Astrocyte (in vitro differentiated cells and primary cell): ENCODE data around the gene TMSB10. TPM values are rescaled to one million over a fixed set of nuclear protein-coding genes. Genes with fewer than 3 reads are reported as not detected.

Source experiments
- DNase-seq: peaks from one replicate; pipeline ENCODE4 v3.0.0-alpha.2; 2010; ENCODE audit warnings: low read depth
- FAIRE-seq: peaks from 2 replicates; lab custom pipeline; 2011; peaks lifted over from hg19 to GRCh38; lab: Jason Lieb, UNC
- H2AFZ ChIP-seq: 2 replicates; pipeline ENCODE4 v1.6.0; 2012; ENCODE audit warnings: low read depth, low read length, inconsistent platforms
- H3K27ac ChIP-seq: 2 replicates; pipeline ENCODE4 v1.5.1; 2011; ENCODE audit warnings: low read depth, low read length, inconsistent platforms
- H3K27me3 ChIP-seq: 2 replicates; pipeline ENCODE4 v1.6.0; 2011; ENCODE audit warnings: low read length, inconsistent platforms; ENCODE audit not compliant: insufficient read depth
- H3K36me3 ChIP-seq: 2 replicates; pipeline ENCODE4 v1.5.1; 2011; ENCODE audit warnings: low read length, inconsistent platforms; ENCODE audit not compliant: insufficient read depth
- H3K4me1 ChIP-seq: 2 replicates; pipeline ENCODE4 v1.5.1; 2011; ENCODE audit warnings: low read length, inconsistent platforms; ENCODE audit not compliant: insufficient read depth
- H3K4me2 ChIP-seq: 2 replicates; pipeline ENCODE4 v1.6.0; 2012; ENCODE audit warnings: low read length, inconsistent platforms
- H3K4me3 ChIP-seq: 2 replicates; pipeline ENCODE4 v1.5.1; 2011; ENCODE audit warnings: low read depth, mild to moderate bottlenecking, low read length, inconsistent platforms; ENCODE audit not compliant: insufficient read depth
- H3K79me2 ChIP-seq: 2 replicates; pipeline ENCODE4 v1.6.0; 2012; ENCODE audit warnings: mild to moderate bottlenecking, low read length, inconsistent platforms; ENCODE audit not compliant: insufficient read depth
- H3K9ac ChIP-seq: 2 replicates; pipeline ENCODE4 v1.6.0; 2012; ENCODE audit warnings: mild to moderate bottlenecking, low read length, inconsistent platforms
- H3K9me3 ChIP-seq: 2 replicates; pipeline ENCODE4 v1.5.1; 2012; ENCODE audit warnings: low read depth, mild to moderate bottlenecking, low read length, inconsistent platforms; ENCODE audit not compliant: insufficient read depth
- H4K20me1 ChIP-seq: 2 replicates; pipeline ENCODE4 v1.6.0; 2012; ENCODE audit warnings: low read length, inconsistent platforms; ENCODE audit not compliant: insufficient read depth
- H3K27ac Mint-ChIP-seq: one replicate; pipeline ENCODE4 v1.8.0; 2021; ENCODE audit warnings: mild to moderate bottlenecking, mixed read lengths; ENCODE audit not compliant: unreplicated experiment
- H3K27me3 Mint-ChIP-seq: one replicate; pipeline ENCODE4 v1.8.0; 2021; ENCODE audit warnings: low read depth, mixed read lengths; ENCODE audit not compliant: unreplicated experiment
- H3K36me3 Mint-ChIP-seq: one replicate; pipeline ENCODE4 v1.8.0; 2021; ENCODE audit warnings: low read depth, mixed read lengths; ENCODE audit not compliant: unreplicated experiment
- H3K4me1 Mint-ChIP-seq: one replicate; pipeline ENCODE4 v1.8.0; 2021; ENCODE audit warnings: low read depth, mixed read lengths; ENCODE audit not compliant: unreplicated experiment
- H3K4me3 Mint-ChIP-seq: one replicate; pipeline ENCODE4 v1.8.0; 2021; ENCODE audit warnings: mild to moderate bottlenecking, moderate library complexity, mixed read lengths; ENCODE audit not compliant: unreplicated experiment
- H3K9me3 Mint-ChIP-seq: one replicate; pipeline ENCODE4 v1.8.0; 2021; ENCODE audit warnings: mild to moderate bottlenecking, mixed read lengths; ENCODE audit not compliant: unreplicated experiment
- EZH2 ChIP-seq: IDR thresholded peaks from 2 replicates; pipeline ENCODE4 v1.6.1; 2012; ENCODE audit warnings: mild to moderate bottlenecking, low read length, inconsistent platforms; ENCODE audit not compliant: insufficient read depth
- total RNA-seq: library from RNA; stranded (reverse); gene quantifications from 2 replicates; pipeline ENCODE4 v1.2.1, GENCODE V29; 2021
- TF ChIP-seq, protein P1 (sequence below): IDR thresholded peaks from 2 replicates; pipeline ENCODE4 v1.5.1; 2011; ENCODE audit warnings: low read depth, mild to moderate bottlenecking, inconsistent platforms, low read length, moderate library complexity; ENCODE audit not compliant: insufficient read depth

The TMSB10 gene
- total RNA-seq, 1 donor from 2014 or later: 3,439 TPM

DNA sequence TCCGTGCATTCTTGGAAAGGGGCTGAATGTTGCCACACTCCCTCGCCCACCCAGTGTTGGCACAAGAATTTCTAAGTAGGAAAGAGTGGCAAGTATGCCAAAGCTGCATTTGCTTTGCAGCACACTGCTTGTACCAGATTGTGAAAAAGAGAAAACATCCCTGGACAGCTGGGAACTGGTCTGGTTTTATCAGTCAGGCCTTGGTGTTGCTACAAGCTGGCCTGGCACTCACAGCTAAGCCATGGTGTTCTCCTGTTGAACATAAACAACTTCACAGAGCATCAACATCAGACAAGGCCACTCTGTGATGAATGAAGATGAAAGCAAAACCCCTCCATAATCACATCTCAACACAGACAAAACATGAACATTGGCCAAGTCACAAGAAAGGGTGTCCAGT lies 20.3 kb upstream of the TMSB10 start:
- Histone ChIP-seq H3K4me2 (no peak overlapping the region), H3K4me1 (peaks cover 27% of the 10 kb centered on the region), H3K9ac (no peak overlapping the region), H3K36me3 (no peaks in the 10 kb centered on the region), H3K79me2 (no peaks in the 10 kb centered on the region), H3K27ac (no peak overlapping the region), H2AFZ (no peak overlapping the region), H3K4me3 (no peak overlapping the region), H4K20me1 (no peaks in the 10 kb centered on the region), H3K27me3 (peaks cover 11% of the 10 kb centered on the region), H3K9me3 (no peaks in the 10 kb centered on the region)
- TF ChIP-seq, protein P1, sequence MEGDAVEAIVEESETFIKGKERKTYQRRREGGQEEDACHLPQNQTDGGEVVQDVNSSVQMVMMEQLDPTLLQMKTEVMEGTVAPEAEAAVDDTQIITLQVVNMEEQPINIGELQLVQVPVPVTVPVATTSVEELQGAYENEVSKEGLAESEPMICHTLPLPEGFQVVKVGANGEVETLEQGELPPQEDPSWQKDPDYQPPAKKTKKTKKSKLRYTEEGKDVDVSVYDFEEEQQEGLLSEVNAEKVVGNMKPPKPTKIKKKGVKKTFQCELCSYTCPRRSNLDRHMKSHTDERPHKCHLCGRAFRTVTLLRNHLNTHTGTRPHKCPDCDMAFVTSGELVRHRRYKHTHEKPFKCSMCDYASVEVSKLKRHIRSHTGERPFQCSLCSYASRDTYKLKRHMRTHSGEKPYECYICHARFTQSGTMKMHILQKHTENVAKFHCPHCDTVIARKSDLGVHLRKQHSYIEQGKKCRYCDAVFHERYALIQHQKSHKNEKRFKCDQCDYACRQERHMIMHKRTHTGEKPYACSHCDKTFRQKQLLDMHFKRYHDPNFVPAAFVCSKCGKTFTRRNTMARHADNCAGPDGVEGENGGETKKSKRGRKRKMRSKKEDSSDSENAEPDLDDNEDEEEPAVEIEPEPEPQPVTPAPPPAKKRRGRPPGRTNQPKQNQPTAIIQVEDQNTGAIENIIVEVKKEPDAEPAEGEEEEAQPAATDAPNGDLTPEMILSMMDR: no peak
- TF ChIP-seq EZH2: no peak
- H3K9me3 Mint-ChIP-seq: no peaks in the 10 kb centered on the region
- no peaks in the 10 kb centered on the region for H3K36me3 Mint-ChIP-seq
- no peak overlapping the region for H3K27ac Mint-ChIP-seq
- H3K4me1 Mint-ChIP-seq: peaks cover 25% of the 10 kb centered on the region
- peaks cover 31% of the 10 kb centered on the region for H3K27me3 Mint-ChIP-seq
- H3K4me3 Mint-ChIP-seq: no peak overlapping the region
- FAIRE-seq (no peak), DNase-seq (no peak)

DNA sequence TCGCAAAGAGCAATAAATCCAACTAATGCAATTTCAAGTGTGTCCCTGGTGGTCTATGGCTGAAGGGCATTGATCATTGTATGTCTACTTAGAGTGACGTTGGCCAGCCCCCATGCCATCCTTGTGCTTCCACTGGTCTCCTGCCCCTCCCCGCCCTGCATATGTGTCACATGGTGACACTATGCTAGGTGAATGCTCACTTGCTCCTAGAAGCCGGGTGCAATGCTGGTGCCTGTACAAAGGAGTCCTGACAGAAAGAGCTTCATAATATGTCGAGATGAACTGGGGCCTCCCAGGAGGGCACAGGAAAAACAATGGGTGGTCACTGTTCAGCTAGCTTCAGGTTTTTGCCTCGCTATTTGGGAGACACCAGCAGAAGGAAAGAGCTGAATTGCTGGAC lies 18.7 kb upstream of the TMSB10 start:
- H3K4me2 ChIP-seq: no peak overlapping the region
- H3K9me3 ChIP-seq: no peaks in the 10 kb centered on the region
- no peak overlapping the region for H3K27ac ChIP-seq
- Mint-ChIP-seq H3K27ac (no peak overlapping the region), H3K36me3 (no peaks in the 10 kb centered on the region), H3K4me1 (peaks cover 19% of the 10 kb centered on the region), H3K4me3 (no peak overlapping the region), H3K9me3 (no peaks in the 10 kb centered on the region), H3K27me3 (peaks cover 20% of the 10 kb centered on the region)
- H4K20me1 ChIP-seq: no peaks in the 10 kb centered on the region
- H3K36me3 ChIP-seq: no peaks in the 10 kb centered on the region
- no peak overlapping the region for H2AFZ ChIP-seq
- H3K27me3 ChIP-seq: no peaks in the 10 kb centered on the region
- FAIRE-seq: no peak
- H3K9ac ChIP-seq: no peak overlapping the region
- H3K79me2 ChIP-seq: no peaks in the 10 kb centered on the region
- no peak for DNase-seq
- no peak overlapping the region for H3K4me3 ChIP-seq
- no peak for TF ChIP-seq EZH2
- TF ChIP-seq, protein P1: no peak
- peaks cover 12% of the 10 kb centered on the region for H3K4me1 ChIP-seq

DNA sequence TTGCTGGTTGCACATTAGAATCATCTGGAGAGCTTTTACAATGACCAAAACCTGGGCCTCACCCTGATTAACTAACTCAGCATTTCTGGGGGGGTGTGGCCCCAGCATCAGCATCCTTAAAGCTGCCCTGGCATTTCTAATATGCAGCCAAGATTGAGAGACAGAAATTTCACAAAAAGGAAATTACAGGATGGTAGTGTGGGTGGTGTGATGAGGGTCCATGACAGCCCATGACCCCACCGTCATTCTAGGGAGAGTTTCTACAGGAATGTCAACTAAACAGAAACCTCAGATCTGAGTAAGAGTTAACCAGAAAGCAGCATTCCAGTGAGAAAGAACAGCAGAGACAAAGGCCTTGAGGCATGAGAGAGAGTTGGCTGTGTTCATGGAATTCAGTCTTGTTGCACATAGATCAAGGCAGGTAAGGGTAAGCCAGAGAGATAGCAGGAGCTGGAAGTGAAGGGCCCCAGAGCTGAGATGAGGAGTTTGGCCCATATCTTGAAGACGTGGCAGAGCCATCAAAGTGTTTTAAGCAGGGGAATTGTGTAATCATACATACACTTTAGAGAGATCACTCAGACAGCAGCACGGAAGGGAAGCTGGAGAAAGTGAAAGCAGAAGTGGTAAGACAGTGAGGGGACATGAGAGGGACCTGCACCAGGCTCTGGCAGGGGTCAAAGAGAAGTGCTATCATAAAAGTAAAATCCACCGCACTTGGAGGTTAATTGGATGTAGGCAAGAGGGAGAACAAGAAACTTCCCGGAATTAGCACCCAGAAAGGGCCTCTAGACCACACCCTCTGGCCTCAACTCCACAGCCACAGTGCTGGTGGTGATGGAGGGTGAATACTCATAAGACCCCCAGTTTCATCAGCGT lies 16.8 kb upstream of the TMSB10 start:
- H3K9me3 Mint-ChIP-seq: no peaks in the 10 kb centered on the region
- H4K20me1 ChIP-seq: no peaks in the 10 kb centered on the region
- H3K27ac ChIP-seq: no peak overlapping the region
- FAIRE-seq (peak; percentile 56), DNase-seq (peak; percentile 76)
- H3K4me3 Mint-ChIP-seq: no peak overlapping the region
- H3K9me3 ChIP-seq: no peaks in the 10 kb centered on the region
- no peaks in the 10 kb centered on the region for H3K36me3 ChIP-seq
- peak overlapping the region; percentile 72 for H3K27ac Mint-ChIP-seq
- no peaks in the 10 kb centered on the region for H3K27me3 ChIP-seq
- H3K27me3 Mint-ChIP-seq: peaks cover 13% of the 10 kb centered on the region
- peaks cover 7% of the 10 kb centered on the region for H3K4me1 ChIP-seq
- peaks cover 12% of the 10 kb centered on the region for H3K4me1 Mint-ChIP-seq
- peak overlapping the region; percentile 71 for H3K4me2 ChIP-seq
- H3K9ac ChIP-seq: peak overlapping the region; percentile 11
- H3K4me3 ChIP-seq: no peak overlapping the region
- no peaks in the 10 kb centered on the region for H3K79me2 ChIP-seq
- no peak for TF ChIP-seq EZH2
- TF ChIP-seq, protein P1: no peak
- peak overlapping the region; percentile 71 for H2AFZ ChIP-seq
- H3K36me3 Mint-ChIP-seq: no peaks in the 10 kb centered on the region
